Keratinocyte (primary cell): Measurements from ENCODE around the gene KIAA1958.

Source experiments
- CTCF ChIP-seq, 3 experiments: IDR thresholded peaks in 1 of 3; conservative IDR thresholded peaks in 1 of 3; optimal IDR thresholded peaks in 1 of 3; 2 replicates in 2 of 3; 3 replicates in 1 of 3; pipeline versions ENCODE3 to v1.5.1; 2011; ENCODE audit warnings: low read length in 3 of 3, mild to moderate bottlenecking in 3 of 3, moderate library complexity in 2 of 3, control low read depth in 1 of 3, inconsistent platforms in 1 of 3; ENCODE audit not compliant: insufficient read depth in 2 of 3; ENCODE audit errors: extremely low read depth in 1 of 3
- EZH2 ChIP-seq: IDR thresholded peaks from one replicate; pipeline ENCODE4 v1.6.1; 2012; ENCODE audit warnings: inconsistent platforms, mild to moderate bottlenecking, low read length, moderate library complexity

GRCh38 chr9:112503170-112503569 is 16.5 kb downstream of the KIAA1958 start:
- TF ChIP-seq CTCF (optimal IDR thresholded peaks at IDR 0.05 in 1 of 3, IDR thresholded peaks at IDR 0.05 in 1 of 3, conservative IDR thresholded peaks at IDR 0.05 in 1 of 3; ENCODE audit: extremely low read depth in 1 of 3, insufficient read depth in 2 of 3, low read length in 3 of 3), result no peak
- TF ChIP-seq EZH2, result no peak
